GM19099 (cell line): ENCODE measurements around the gene MSH4.

Experiments used
- POLR2A ChIP-seq: IDR thresholded peaks from 3 replicates; pipeline ENCODE4 v1.6.1; 2011; ENCODE audit warnings: low read depth; ENCODE audit not compliant: insufficient read length; ENCODE audit errors: extremely low read depth

Gene MSH4

DNA sequence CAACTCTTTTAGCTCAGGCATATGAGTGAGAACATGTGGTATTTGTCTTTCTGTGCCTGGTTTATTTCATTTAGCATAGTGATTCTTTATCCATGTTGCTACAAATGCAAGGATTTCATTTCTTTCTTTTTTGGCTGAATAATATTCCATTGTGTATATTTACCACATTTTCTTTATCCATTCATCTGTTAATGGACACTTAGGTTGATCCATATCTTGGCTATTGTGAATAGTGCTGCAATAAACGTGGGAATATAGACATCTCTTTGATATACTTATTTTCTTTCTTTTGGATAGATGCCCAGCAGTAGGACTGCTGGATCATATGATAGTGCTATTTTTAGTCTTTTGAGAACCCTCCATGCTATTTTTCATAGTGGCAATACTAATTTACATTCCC is 104.7 kb downstream of the MSH4 start:
- TF ChIP-seq POLR2A, result no peak

DNA sequence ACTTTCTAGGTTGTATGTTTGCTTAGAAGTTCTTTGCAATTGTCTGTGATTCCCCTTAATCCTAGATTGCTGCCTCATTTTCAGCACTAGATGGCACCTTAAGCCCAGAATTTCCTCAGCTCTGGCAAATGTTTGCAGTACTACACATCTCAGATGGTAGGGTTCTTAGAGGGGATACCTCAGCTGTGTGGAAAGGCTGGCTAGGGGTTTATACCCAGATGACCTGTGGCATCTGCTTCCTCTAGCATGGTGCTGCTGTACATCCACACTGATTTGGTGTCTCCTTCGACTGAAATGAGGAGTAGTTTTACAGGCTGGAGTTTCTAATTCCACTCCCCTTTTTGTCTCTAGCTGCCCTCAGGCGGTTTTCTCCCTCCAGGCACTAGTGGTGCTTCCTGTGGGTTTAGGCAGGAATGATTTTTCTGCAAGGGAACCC is 112.1 kb downstream of the MSH4 start:
- no peak for TF ChIP-seq POLR2A

DNA sequence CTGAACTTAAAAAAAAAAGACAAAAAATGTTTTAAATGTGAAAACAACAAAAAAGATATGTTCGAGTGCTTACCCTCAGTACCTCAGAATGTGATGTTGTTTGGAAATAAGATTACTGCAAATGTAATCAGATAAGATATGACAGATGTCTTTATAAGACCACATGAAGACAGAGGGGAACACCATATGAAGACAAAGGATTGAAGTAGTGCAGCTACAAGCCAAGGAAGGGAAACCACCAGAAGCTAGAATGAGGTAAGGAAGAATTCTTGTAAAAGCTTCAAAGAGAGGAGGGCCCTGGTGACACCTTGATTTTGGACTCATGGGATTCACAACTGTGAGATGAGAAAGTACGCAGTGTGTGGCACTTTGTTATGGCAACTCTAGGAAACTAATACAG is 120.2 kb downstream of the MSH4 start:
- no peak for TF ChIP-seq POLR2A

GRCh38 chr1:75922698-75923097 is 126.0 kb downstream of the MSH4 start:
- TF ChIP-seq POLR2A, result no peak

DNA sequence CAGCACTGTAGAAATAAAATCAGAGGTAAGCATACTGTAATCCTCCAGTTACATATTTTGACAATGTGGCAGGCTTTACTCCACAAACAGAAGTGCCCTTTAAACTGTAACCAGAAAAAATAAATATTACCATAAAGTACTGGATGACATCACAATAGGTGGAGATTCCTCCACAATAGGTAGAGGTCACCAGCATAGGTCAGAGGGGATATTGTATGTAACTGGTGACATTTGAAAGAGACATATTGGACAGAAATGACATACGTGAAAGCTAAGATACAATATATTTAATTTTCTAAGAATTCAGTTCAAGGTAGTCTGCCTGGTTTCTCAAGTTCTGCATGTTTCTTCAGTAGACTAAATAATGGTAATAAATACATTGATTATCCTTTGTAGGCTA is 135.6 kb downstream of the MSH4 start, which contains the start of gene ASB17:
Gene ASB17 (minus strand): TSS at position 101 of the 400 bp plus-strand sequence. CDS start 113 bp downstream, outside the sequence.
- no peak for TF ChIP-seq POLR2A

- TF ChIP-seq POLR2A, result no peak
Measured at GRCh38 chr1:75937034-75937433, 140.4 kb downstream of the MSH4 start.

GRCh38 chr1:75950176-75950575 is 153.5 kb downstream of the MSH4 start:
- TF ChIP-seq POLR2A, result no peak

GRCh38 chr1:75952016-75952415 is 155.3 kb downstream of the MSH4 start:
- TF ChIP-seq POLR2A, result no peak

DNA sequence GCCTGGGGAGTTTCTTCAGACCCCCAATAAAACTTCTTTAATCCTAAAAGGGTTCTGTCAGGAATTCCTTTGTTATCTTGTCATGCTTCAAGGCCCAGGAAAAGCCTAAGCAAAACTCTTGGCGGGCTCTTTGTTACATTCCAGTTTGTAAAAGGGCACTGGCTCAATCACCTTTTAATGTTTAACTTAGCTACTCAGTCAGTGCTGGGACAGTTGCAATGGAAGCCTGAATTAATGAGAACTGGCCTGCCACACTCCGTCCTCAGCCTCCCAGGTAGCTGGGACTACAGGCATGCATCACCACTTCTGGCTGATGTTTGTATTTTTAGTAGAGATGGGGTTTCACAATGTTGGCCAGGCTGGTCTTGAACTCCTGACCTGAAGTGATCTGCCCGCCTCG is 156.8 kb downstream of the MSH4 start:
- TF ChIP-seq POLR2A, result no peak

- no peak for TF ChIP-seq POLR2A
Measured at GRCh38 chr1:75954586-75954985, 157.9 kb downstream of the MSH4 start.
